Choroid plexus epithelial cell (primary cell): ENCODE data around the gene DPEP2.
"Not testable (repeated sequence)": the region's sequence is repeated elsewhere in the genome, so short reads cannot be mapped to it uniquely, and the experiment has no call there.

Experiments used
- DNase-seq: peaks from one replicate; pipeline ENCODE4 v3.0.0-alpha.2; 2010; ENCODE audit warnings: low read depth
- H3K4me3 ChIP-seq: 2 replicates; pipeline ENCODE4 v1.5.1; 2011; ENCODE audit warnings: low read depth, mild to moderate bottlenecking, control low read depth, low read length, moderate library complexity
- CTCF ChIP-seq: conservative IDR thresholded peaks from 2 replicates; pipeline ENCODE4 v1.5.1; 2011; ENCODE audit warnings: low read depth, mild to moderate bottlenecking, control low read depth, inconsistent platforms, low read length, moderate library complexity

Gene DPEP2

DNA sequence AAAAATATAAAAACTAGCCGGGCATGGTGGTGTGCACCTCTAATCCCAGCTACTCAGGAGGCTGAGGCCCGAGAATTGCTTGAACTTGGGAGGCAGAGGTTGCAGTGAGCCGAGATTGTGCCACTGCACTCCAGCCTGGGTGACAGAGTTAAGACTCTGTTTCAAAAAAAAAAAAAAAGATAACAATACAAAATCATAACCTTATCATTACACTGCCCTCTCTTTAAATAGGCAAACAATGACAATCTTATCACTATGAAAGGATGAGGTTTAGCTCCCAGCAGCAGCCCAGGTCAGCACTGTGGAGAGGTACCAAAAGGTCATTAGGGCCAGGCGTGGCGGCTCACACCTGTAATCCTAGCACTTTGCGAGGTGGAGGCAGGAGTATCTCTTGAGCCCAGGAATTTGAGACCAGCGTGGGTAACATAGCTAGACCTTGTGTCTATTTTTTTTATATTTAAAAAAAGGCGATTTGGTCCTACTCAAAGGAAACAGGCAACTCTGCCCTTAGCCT, 19.9 kb upstream of the DPEP2 start:
- no peak for DNase-seq
- H3K4me3 ChIP-seq: no peak overlapping the region
- TF ChIP-seq CTCF: no peak

GRCh38 chr16:68015681-68016080, 16.4 kb upstream of the DPEP2 start, which contains the start of gene DPEP2NB:
Gene DPEP2NB, minus strand, starts transcription at chr16:68015911. Its CDS starts 141 bp downstream, at chr16:68015770.
- TF ChIP-seq CTCF: no peak

GRCh38 chr16:68013440-68013839, 14.2 kb upstream of the DPEP2 start:
- H3K4me3 ChIP-seq: no peak overlapping the region
- no peak for TF ChIP-seq CTCF
- no peak for DNase-seq

More at GRCh38 chr16:68015681-68016080, 16.4 kb upstream of the DPEP2 start, which contains the start of gene DPEP2NB:
- no peak for DNase-seq
- no peak within 1 kb of the TSS for H3K4me3 ChIP-seq

- DNase-seq, H3K4me3 ChIP-seq: not testable (repeated sequence)
These were observed 10.6 kb upstream of the DPEP2 start for GRCh38 chr16:68009872-68010271.

DNA sequence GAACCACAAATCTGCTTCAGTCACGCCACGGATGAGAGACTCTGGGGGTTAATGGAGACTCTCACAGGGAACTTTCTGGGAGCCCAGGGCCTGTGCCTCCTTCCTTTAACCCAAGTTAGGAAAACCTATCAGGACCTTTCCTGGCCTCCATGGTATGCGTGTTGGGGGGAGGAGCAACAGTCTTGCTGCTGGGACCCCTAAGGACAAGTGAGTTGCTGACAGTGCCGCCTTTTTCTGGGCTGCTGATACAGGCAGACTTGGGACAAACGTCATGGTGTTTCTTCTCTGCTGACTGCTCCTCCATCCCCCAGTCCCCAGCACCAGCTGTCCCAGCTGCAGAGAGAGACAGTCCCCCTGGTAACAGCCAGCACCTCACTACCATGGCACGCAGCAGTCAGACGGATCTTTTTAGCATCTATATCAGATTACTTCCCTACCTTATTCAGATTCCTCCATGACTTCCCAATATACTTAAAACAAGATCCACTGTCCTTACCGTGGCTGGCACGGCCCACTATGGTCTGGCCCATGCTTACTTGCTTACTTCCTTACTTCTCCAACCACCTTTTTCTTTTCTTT, 10.0 kb upstream of the DPEP2 start:
- no peak for TF ChIP-seq CTCF
- no peak for DNase-seq
- no peak overlapping the region for H3K4me3 ChIP-seq

GRCh38 chr16:68005786-68006286, 6.6 kb upstream of the DPEP2 start:
- DNase-seq: peak; percentile 96

DNA sequence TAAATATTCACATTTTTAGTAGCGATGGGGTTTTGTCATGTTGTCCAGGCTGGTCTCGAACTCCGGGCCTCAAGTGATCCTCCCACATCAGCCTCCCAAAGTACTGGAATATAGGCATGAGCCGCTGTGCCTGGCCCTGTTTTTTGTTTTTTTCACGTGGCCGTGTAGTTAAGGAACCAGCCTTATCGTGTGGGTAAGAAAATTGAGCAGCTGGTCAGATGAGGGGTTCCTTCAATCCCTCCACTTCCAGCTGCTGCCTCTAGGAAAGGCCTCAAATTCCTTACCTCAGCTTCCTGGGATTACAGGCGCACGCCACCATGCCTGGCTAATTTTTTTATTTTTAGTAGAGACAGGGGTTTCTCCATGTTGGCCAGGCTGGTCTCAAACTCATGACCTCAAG, 5.9 kb upstream of the DPEP2 start:
- TF ChIP-seq CTCF: no peak
- DNase-seq: no peak

More at GRCh38 chr16:68005786-68006286, 6.6 kb upstream of the DPEP2 start:
- no peak overlapping the region for H3K4me3 ChIP-seq
- TF ChIP-seq CTCF: no peak

More for the DNA sequence above, 5.9 kb upstream of the DPEP2 start:
- no peak overlapping the region for H3K4me3 ChIP-seq
